GM23338 (cell line): Measurements from ENCODE around the gene ACTN2. TPM values are rescaled to one million over a fixed set of nuclear protein-coding genes. Genes with fewer than 3 reads are reported as not detected.

ENCODE experiments used
- ATAC-seq: fragments of 200-7000 bp; cut with Tn5 transposase; 3 replicates; pipeline ENCODE4 v1.9.1; 2020
- DNase-seq: peaks from one replicate; pipeline ENCODE4 v3.0.0-alpha.2; 2015; ENCODE audit warnings: low spot score
- H2AFZ ChIP-seq: fragments of 200-600 bp; sonication (generic); 2 replicates; pipeline ENCODE4 v1.8.0; 2016; ENCODE audit warnings: antibody characterized with exemption, mild to moderate bottlenecking, moderate library complexity
- H3F3A ChIP-seq: fragments of 200-600 bp; sonication (generic); replicated peaks from 2 replicates; pipeline ENCODE4 v1.8.0; 2017; ENCODE audit warnings: antibody characterized with exemption, mixed run types, low read depth
- H3K27ac ChIP-seq: fragments of 200-600 bp; sonication (generic); 2 replicates; pipeline ENCODE4 v1.6.1; 2016; ENCODE audit warnings: low read depth
- H3K27me3 ChIP-seq: fragments of 200-600 bp; sonication (generic); 2 replicates; pipeline ENCODE4 v1.8.0; 2016; ENCODE audit warnings: mild to moderate bottlenecking, mixed run types, moderate library complexity; ENCODE audit not compliant: insufficient read depth
- H3K36me3 ChIP-seq: fragments of 200-600 bp; sonication (generic); 2 replicates; pipeline ENCODE4 v1.8.0; 2016; ENCODE audit warnings: mild to moderate bottlenecking; ENCODE audit not compliant: insufficient read depth
- H3K4me1 ChIP-seq: fragments of 200-600 bp; sonication (generic); 2 replicates; pipeline ENCODE4 v1.8.0; 2016; ENCODE audit warnings: mild to moderate bottlenecking, moderate library complexity; ENCODE audit not compliant: insufficient read depth
- H3K4me2 ChIP-seq: fragments of 200-600 bp; sonication (generic); 2 replicates; pipeline ENCODE4 v1.7.1; 2017; ENCODE audit warnings: mixed run types
- H3K4me3 ChIP-seq: fragments of 200-600 bp; sonication (generic); 2 replicates; pipeline ENCODE4 v1.6.1; 2016; ENCODE audit warnings: mixed run types
- H3K79me2 ChIP-seq: fragments of 200-600 bp; sonication (generic); replicated peaks from 2 replicates; pipeline ENCODE4 v1.8.0; 2017; ENCODE audit warnings: mild to moderate bottlenecking; ENCODE audit not compliant: insufficient read depth
- H3K9me2 ChIP-seq: fragments of 200-600 bp; sonication (generic); 2 replicates; pipeline ENCODE4 v1.8.0; 2017; ENCODE audit not compliant: insufficient read depth
- H4K20me1 ChIP-seq: fragments of 200-600 bp; sonication (generic); replicated peaks from 2 replicates; pipeline ENCODE4 v1.8.0; 2017; ENCODE audit warnings: mild to moderate bottlenecking; ENCODE audit not compliant: insufficient read depth
- H3K27ac Mint-ChIP-seq: 2 replicates; pipeline ENCODE4 v1.8.0; 2020; ENCODE audit warnings: inconsistent platforms, mild to moderate bottlenecking, moderate library complexity, mixed read lengths
- H3K27me3 Mint-ChIP-seq: 3 replicates; pipeline ENCODE4 v1.8.0; 2022; ENCODE audit warnings: low read depth, mild to moderate bottlenecking, moderate library complexity, mixed read lengths, inconsistent platforms; ENCODE audit not compliant: insufficient read depth, poor library complexity
- H3K36me3 Mint-ChIP-seq: 3 replicates; pipeline ENCODE4 v1.8.0; 2021; ENCODE audit warnings: low read depth, mild to moderate bottlenecking, inconsistent platforms, moderate library complexity, mixed read lengths
- H3K4me1 Mint-ChIP-seq: 3 replicates; pipeline ENCODE4 v1.8.0; 2020; ENCODE audit warnings: mild to moderate bottlenecking, inconsistent platforms, mixed read lengths
- H3K4me3 Mint-ChIP-seq: 3 replicates; pipeline ENCODE4 v1.8.0; 2021; ENCODE audit warnings: moderate library complexity, mild to moderate bottlenecking, inconsistent platforms, mixed read lengths
- H3K9me3 Mint-ChIP-seq: 3 replicates; pipeline ENCODE4 v1.8.0; 2020; ENCODE audit warnings: moderate library complexity, mild to moderate bottlenecking, inconsistent platforms, mixed read lengths
- CREB1 ChIP-seq: fragments of 250-450 bp; sonication (Bioruptor Pico); IDR thresholded peaks from 2 replicates; pipeline ENCODE4 v1.5.0; 2020; ENCODE audit warnings: low read depth, mild to moderate bottlenecking, moderate library complexity
- CTCF ChIP-seq, 2 experiments: fragments of 200-600 bp in 1 of 2; sonication (generic) in 1 of 2; conservative IDR thresholded peaks; 2 replicates each; pipeline versions ENCODE4 v1.5.1 to v1.6.1; 2016 to 2017; ENCODE audit warnings: antibody characterized with exemption in 2 of 2, low read depth in 2 of 2, mild to moderate bottlenecking in 2 of 2, moderate library complexity in 1 of 2
- ETS1 ChIP-seq: IDR thresholded peaks from 2 replicates; pipeline ENCODE4 v1.6.1; 2016; ENCODE audit warnings: antibody characterized with exemption
- EZH2 ChIP-seq: fragments of 200-600 bp; sonication (generic); IDR thresholded peaks from one replicate; pipeline ENCODE4 v1.8.0; 2017; ENCODE audit warnings: antibody characterized with exemption, mild to moderate bottlenecking, low read depth; ENCODE audit not compliant: unreplicated experiment
- JUNB ChIP-seq: IDR thresholded peaks from one replicate; pipeline ENCODE4 v1.6.1; 2016; ENCODE audit warnings: antibody characterized with exemption; ENCODE audit not compliant: unreplicated experiment
- POLR2AphosphoS5 ChIP-seq: IDR thresholded peaks from 2 replicates; pipeline ENCODE4 v1.6.1; 2016; ENCODE audit warnings: antibody characterized with exemption, low read depth
- REST ChIP-seq: IDR thresholded peaks from one replicate; pipeline ENCODE4 v1.6.1; 2018; ENCODE audit warnings: antibody characterized with exemption; ENCODE audit not compliant: unreplicated experiment
- polyA plus RNA-seq: library from polyadenylated mRNA; unstranded; fragments of >200 nt; fragmentation: Nextera tagmentation; extraction: Ambion mirVana; gene quantifications from 2 replicates; pipeline ENCODE4 v1.2.1, GENCODE V29; 2016
- total RNA-seq: library from RNA; depleted of rRNA; stranded (reverse); fragments of >200 nt; shearing (Covaris generic); gene quantifications from 2 replicates; pipeline ENCODE4 v1.2.3, GENCODE V29; 2014

The ACTN2 gene
- total and polyA plus RNA-seq, 2 experiments from 2014 or later: 1.9 to 2.8 TPM

GRCh38 chr1:236794585-236795034, 108.3 kb downstream of the ACTN2 start (continued):
- no peak for TF ChIP-seq REST

- Mint-ChIP-seq H3K4me3 (peak within 1 kb of the TSS; percentile 94), H3K36me3 (no peaks in the 10 kb centered on the region; the same call in 2 of the 3 replicates), H3K4me1 (peaks cover 10% of the 10 kb centered on the region), H3K27ac (peak within 1 kb of the TSS; percentile 90), H3K9me3 (no peaks in the 10 kb centered on the region), H3K27me3 (peaks cover 8% of the 10 kb centered on the region)
- no peaks in the 10 kb centered on the region for H3F3A ChIP-seq
- H3K4me3 ChIP-seq: peak within 1 kb of the TSS; percentile 94
- H3K79me2 ChIP-seq: peaks cover 39% of the 10 kb centered on the region
- no peak for TF ChIP-seq EZH2
- no peak for TF ChIP-seq CTCF (conservative IDR thresholded peaks at IDR 0.05; ENCODE audit: low read depth in 2 of 2)
- TF ChIP-seq POLR2AphosphoS5: peak; percentile 72
- TF ChIP-seq JUNB: no peak
- TF ChIP-seq CREB1 (CRISPR knock-in tag): 0 out of 2 replicates have a peak, but pooled peaks have one; percentile 60
- peak; percentile 71 for TF ChIP-seq ETS1
- ATAC-seq (peak; percentile 98), DNase-seq (peak; percentile 98)
- no peaks in the 10 kb centered on the region for H3K9me2 ChIP-seq
- peak within 1 kb of the TSS; percentile 98 for H2AFZ ChIP-seq
- peak within 1 kb of the TSS; percentile 95 for H3K4me2 ChIP-seq
- no peaks in the 10 kb centered on the region for H3K27me3 ChIP-seq
- no peaks in the 10 kb centered on the region for H3K36me3 ChIP-seq
- peaks cover 3% of the 10 kb centered on the region; the same call in 1 of the 2 replicates for H3K4me1 ChIP-seq
- peaks cover 10% of the 10 kb centered on the region for H4K20me1 ChIP-seq
- no peak within 1 kb of the TSS for H3K27ac ChIP-seq
Observed at GRCh38 chr1:236795035-236795756, 108.9 kb downstream of the ACTN2 start, which contains the start of gene MTR. Gene MTR (plus strand): TSS chr1:236795292. CDS start chr1:236795704, 412 bp downstream.
